ENCODE measurements around the gene GABPB2.
A peak's percentile ranks its signal among the peaks of the same experiment; 100 is the strongest.

Gene GABPB2

GRCh38 chr1:151070474-151071276, at the start of gene GABPB2:
GABPB2 (plus strand) TSS chr1:151070761; CDS start chr1:151088190, 17,429 bp downstream.
- peak; percentile 92 for DNase-seq (ENCODE audit: low read depth in 2 of 2)

- DNase-seq (ENCODE audit: low read depth in 2 of 2) = no peak
Measured at GRCh38 chr1:151024540-151025146, 45.9 kb upstream of the GABPB2 start.

GRCh38 chr1:151026460-151026859, 44.1 kb upstream of the GABPB2 start:
- no peak for DNase-seq (ENCODE audit: low read depth in 2 of 2)

GRCh38 chr1:151032164-151032563, 38.4 kb upstream of the GABPB2 start:
- no peak for DNase-seq (ENCODE audit: low read depth in 2 of 2)

GRCh38 chr1:151035167-151035566, 35.4 kb upstream of the GABPB2 start:
- no peak for DNase-seq (ENCODE audit: low read depth in 2 of 2)

GRCh38 chr1:151036356-151036755, 34.2 kb upstream of the GABPB2 start, which contains the start of gene BNIPL:
BNIPL (plus strand) TSS chr1:151036586; CDS start chr1:151036726, 140 bp downstream.
- no peak for DNase-seq (ENCODE audit: low read depth in 2 of 2)

- DNase-seq (ENCODE audit: low read depth in 2 of 2) = no peak
Measured at GRCh38 chr1:151037032-151037431, 33.5 kb upstream of the GABPB2 start.

- DNase-seq (ENCODE audit: low read depth in 2 of 2) = no peak
Measured at GRCh38 chr1:151039521-151039920, 31.0 kb upstream of the GABPB2 start.

GRCh38 chr1:151043163-151043562, 27.4 kb upstream of the GABPB2 start:
- DNase-seq (ENCODE audit: low read depth in 2 of 2) = no peak

GRCh38 chr1:151047591-151047924, 23.0 kb upstream of the GABPB2 start, which contains the start of gene C1orf56:
C1orf56 (plus strand) TSS chr1:151047751; CDS start chr1:151047848, 97 bp downstream.
- peak in 1 of 2 experiments; percentile 38 for DNase-seq (ENCODE audit: low read depth in 2 of 2)

- no peak for DNase-seq (ENCODE audit: low read depth in 2 of 2)
Measured at GRCh38 chr1:151047925-151048644, 22.5 kb upstream of the GABPB2 start.

- no peak for DNase-seq (ENCODE audit: low read depth in 2 of 2)
Measured at GRCh38 chr1:151048645-151049032, 21.9 kb upstream of the GABPB2 start.

- DNase-seq (ENCODE audit: low read depth in 2 of 2) = no peak
Measured at GRCh38 chr1:151049458-151049857, 21.1 kb upstream of the GABPB2 start.

GRCh38 chr1:151050051-151050688, 20.4 kb upstream of the GABPB2 start:
- no peak for DNase-seq (ENCODE audit: low read depth in 2 of 2)

- DNase-seq (ENCODE audit: low read depth in 2 of 2) = no peak
Measured at GRCh38 chr1:151051356-151052009, 19.1 kb upstream of the GABPB2 start.

- DNase-seq (ENCODE audit: low read depth in 2 of 2) = no peak
Measured at GRCh38 chr1:151054971-151055547, 15.5 kb upstream of the GABPB2 start.

GRCh38 chr1:151055581-151055980, 15.0 kb upstream of the GABPB2 start:
- DNase-seq (ENCODE audit: low read depth in 2 of 2) = no peak

- no peak for DNase-seq (ENCODE audit: low read depth in 2 of 2)
Measured at GRCh38 chr1:151056149-151056548, 14.4 kb upstream of the GABPB2 start.

- no peak for DNase-seq (ENCODE audit: low read depth in 2 of 2)
Measured at GRCh38 chr1:151058692-151059091, 11.9 kb upstream of the GABPB2 start.

- peak; percentile 56 to 60 for DNase-seq (ENCODE audit: low read depth in 2 of 2)
Measured at GRCh38 chr1:151059109-151060006, 11.2 kb upstream of the GABPB2 start, which contains the start of gene CDC42SE1. CDC42SE1 (minus strand) TSS chr1:151059622; CDS start chr1:151055730, 3,892 bp downstream.
